Endothelial cell (in vitro differentiated cells): ENCODE results near the gene TOMM70. TPM values are rescaled to one million over a fixed set of nuclear protein-coding genes. Genes with fewer than 3 reads are reported as not detected.

Experiments
- DNase-seq: peaks from one replicate; pipeline ENCODE4 v3.0.0; 2021; ENCODE audit warnings: low spot score
- H3K27ac Mint-ChIP-seq: one replicate; pipeline ENCODE4 v1.8.0; 2021; ENCODE audit warnings: mixed read lengths, inconsistent platforms; ENCODE audit not compliant: unreplicated experiment
- H3K27me3 Mint-ChIP-seq: one replicate; pipeline ENCODE4 v1.8.0; 2021; ENCODE audit warnings: mild to moderate bottlenecking, moderate library complexity, mixed read lengths, inconsistent platforms; ENCODE audit not compliant: unreplicated experiment
- H3K36me3 Mint-ChIP-seq: one replicate; pipeline ENCODE4 v1.8.0; 2021; ENCODE audit warnings: mild to moderate bottlenecking, low read depth, mixed read lengths, inconsistent platforms; ENCODE audit not compliant: unreplicated experiment
- H3K4me1 Mint-ChIP-seq: one replicate; pipeline ENCODE4 v1.8.0; 2021; ENCODE audit warnings: mild to moderate bottlenecking, mixed read lengths, inconsistent platforms; ENCODE audit not compliant: unreplicated experiment
- H3K4me3 Mint-ChIP-seq: one replicate; pipeline ENCODE4 v1.8.0; 2021; ENCODE audit warnings: mild to moderate bottlenecking, mixed read lengths, inconsistent platforms; ENCODE audit not compliant: unreplicated experiment
- H3K9me3 Mint-ChIP-seq: one replicate; pipeline ENCODE4 v1.8.0; 2021; ENCODE audit warnings: mixed read lengths, inconsistent platforms; ENCODE audit not compliant: unreplicated experiment
- CTCF ChIP-seq: fragments of 200-600 bp; sonication (generic); IDR thresholded peaks from one replicate; pipeline ENCODE4 v1.5.0; 2021; ENCODE audit warnings: antibody characterized with exemption; ENCODE audit not compliant: unreplicated experiment
- total RNA-seq: library from RNA; stranded (reverse); fragmentation: NEBNext Ultra II Directional; extraction: Animal tissue kit (Norgen Biotek cat#: 25700); gene quantifications from one replicate; pipeline ENCODE4 v1.2.1, GENCODE V29; 2021; ENCODE audit not compliant: unreplicated experiment

The TOMM70 gene
- total RNA-seq, 1 donor from 2014 or later, result 29.1 TPM

- Mint-ChIP-seq H3K36me3 (peaks cover 7% of the 10 kb centered on the region), H3K27me3 (no peaks in the 10 kb centered on the region), H3K4me1 (no peaks in the 10 kb centered on the region), H3K27ac (no peak overlapping the region), H3K9me3 (no peaks in the 10 kb centered on the region), H3K4me3 (no peak overlapping the region)
- DNase-seq, result no peak
- TF ChIP-seq CTCF, result no peak
Observed at GRCh38 chr3:100370756-100371155, 30.1 kb downstream of the TOMM70 start.

- Mint-ChIP-seq H3K36me3 (peaks cover 7% of the 10 kb centered on the region), H3K4me3 (no peak overlapping the region), H3K27me3 (no peaks in the 10 kb centered on the region), H3K9me3 (no peaks in the 10 kb centered on the region), H3K4me1 (no peaks in the 10 kb centered on the region), H3K27ac (no peak overlapping the region)
- TF ChIP-seq CTCF, result no peak
- DNase-seq, result no peak
Observed at GRCh38 chr3:100368441-100368840, 32.4 kb downstream of the TOMM70 start.

- Mint-ChIP-seq H3K27ac (no peak overlapping the region), H3K4me1 (no peaks in the 10 kb centered on the region), H3K4me3 (no peak overlapping the region), H3K27me3 (no peaks in the 10 kb centered on the region), H3K9me3 (no peaks in the 10 kb centered on the region), H3K36me3 (peaks cover 12% of the 10 kb centered on the region)
- no peak for TF ChIP-seq CTCF
- no peak for DNase-seq
Observed at GRCh38 chr3:100366424-100366823, 34.5 kb downstream of the TOMM70 start.

GRCh38 chr3:100364421-100364820 is 36.5 kb downstream of the TOMM70 start:
- TF ChIP-seq CTCF, result no peak
- Mint-ChIP-seq H3K4me1 (no peaks in the 10 kb centered on the region), H3K27ac (no peak overlapping the region), H3K27me3 (no peaks in the 10 kb centered on the region), H3K4me3 (no peak overlapping the region), H3K36me3 (peaks cover 17% of the 10 kb centered on the region), H3K9me3 (no peaks in the 10 kb centered on the region)
- no peak for DNase-seq

GRCh38 chr3:100361897-100362296 is 39.0 kb downstream of the TOMM70 start:
- TF ChIP-seq CTCF, result no peak
- Mint-ChIP-seq H3K27ac (no peak overlapping the region), H3K4me1 (no peaks in the 10 kb centered on the region), H3K36me3 (peaks cover 17% of the 10 kb centered on the region), H3K4me3 (no peak overlapping the region), H3K27me3 (no peaks in the 10 kb centered on the region), H3K9me3 (no peaks in the 10 kb centered on the region)
- DNase-seq, result no peak
